ENCODE measurements around the gene SLC6A6.

The SLC6A6 gene

GRCh38 chr3:14536837-14537589 is 134.6 kb downstream of the SLC6A6 start:
- no peaks in the 10 kb centered on the region for H3K4me1 ChIP-seq (ENCODE audit: control insufficient read depth, insufficient read depth, low read length)
- H3K4me3 ChIP-seq (ENCODE audit: low read length) = no peak overlapping the region
- no peak overlapping the region for H3K9ac ChIP-seq (ENCODE audit: low read length)
- peaks cover 42% of the 10 kb centered on the region for H3K27me3 ChIP-seq (replicated peaks; ENCODE audit: control insufficient read depth, insufficient read depth, low read length)
- DNase-seq (ENCODE audit: low read depth) = no peak
- no peaks in the 10 kb centered on the region for H3K9me3 ChIP-seq (ENCODE audit: control insufficient read depth, low read length)
- no peaks in the 10 kb centered on the region for H3K36me3 ChIP-seq (ENCODE audit: control insufficient read depth, insufficient read depth, low read length, severe bottlenecking)

GRCh38 chr3:14537590-14538450 is 135.4 kb downstream of the SLC6A6 start:
- no peaks in the 10 kb centered on the region for H3K4me1 ChIP-seq (ENCODE audit: control insufficient read depth, insufficient read depth, low read length)
- H3K36me3 ChIP-seq (ENCODE audit: control insufficient read depth, insufficient read depth, low read length, severe bottlenecking) = no peaks in the 10 kb centered on the region
- H3K9ac ChIP-seq (ENCODE audit: low read length) = no peak overlapping the region
- H3K4me3 ChIP-seq (ENCODE audit: low read length) = no peak overlapping the region
- no peak for DNase-seq (ENCODE audit: low read depth)
- peaks cover 50% of the 10 kb centered on the region for H3K27me3 ChIP-seq (replicated peaks; ENCODE audit: control insufficient read depth, insufficient read depth, low read length)
- H3K9me3 ChIP-seq (ENCODE audit: control insufficient read depth, low read length) = no peaks in the 10 kb centered on the region

- H3K9me3 ChIP-seq (ENCODE audit: control insufficient read depth, low read length) = no peaks in the 10 kb centered on the region
- no peaks in the 10 kb centered on the region for H3K36me3 ChIP-seq (ENCODE audit: control insufficient read depth, insufficient read depth, low read length, severe bottlenecking)
- H3K9ac ChIP-seq (ENCODE audit: low read length) = no peak overlapping the region
- no peaks in the 10 kb centered on the region for H3K4me1 ChIP-seq (ENCODE audit: control insufficient read depth, insufficient read depth, low read length)
- no peak overlapping the region for H3K4me3 ChIP-seq (ENCODE audit: low read length)
- H3K27me3 ChIP-seq (replicated peaks; ENCODE audit: control insufficient read depth, insufficient read depth, low read length) = peaks cover 51% of the 10 kb centered on the region
- no peak for DNase-seq (ENCODE audit: low read depth)
These were observed 136.2 kb downstream of the SLC6A6 start for GRCh38 chr3:14538451-14539088.
